T-helper 22 cell (primary cell): ENCODE data around the gene PIGK.
"Not testable (repeated sequence)": the region's sequence is repeated elsewhere in the genome, so short reads cannot be mapped to it uniquely, and the experiment has no call there.

Source experiments
- DNase-seq: peaks from one replicate; pipeline ENCODE4 v3.0.0-alpha.2; 2020; ENCODE audit warnings: low read depth

Gene PIGK

GRCh38 chr1:77193951-77194350 is 25.3 kb downstream of the PIGK start:
- DNase-seq, result no peak

DNA sequence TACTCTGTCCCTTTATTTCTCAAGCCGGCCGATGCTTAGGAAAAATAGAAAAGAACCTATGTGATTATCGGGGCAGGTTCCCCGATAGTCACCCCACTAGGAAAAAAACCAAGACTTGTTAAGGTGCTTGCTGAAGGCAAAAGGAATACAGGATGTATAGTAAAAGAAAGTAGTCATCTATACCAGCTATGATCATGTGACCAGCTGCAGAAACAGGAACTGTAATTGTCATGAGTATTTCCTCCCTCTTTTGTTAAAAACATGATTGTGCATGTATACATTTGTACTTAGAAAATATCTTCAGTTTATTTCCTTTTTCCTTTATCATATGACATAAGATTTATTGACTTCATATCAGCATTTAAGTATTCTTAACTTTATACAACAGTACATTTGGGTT is 30.5 kb downstream of the PIGK start:
- no peak for DNase-seq

- not testable (repeated sequence) for DNase-seq
Measured at GRCh38 chr1:77186907-77187306, 32.3 kb downstream of the PIGK start.

- no peak for DNase-seq
Measured at GRCh38 chr1:77182083-77182482, 37.1 kb downstream of the PIGK start.

DNA sequence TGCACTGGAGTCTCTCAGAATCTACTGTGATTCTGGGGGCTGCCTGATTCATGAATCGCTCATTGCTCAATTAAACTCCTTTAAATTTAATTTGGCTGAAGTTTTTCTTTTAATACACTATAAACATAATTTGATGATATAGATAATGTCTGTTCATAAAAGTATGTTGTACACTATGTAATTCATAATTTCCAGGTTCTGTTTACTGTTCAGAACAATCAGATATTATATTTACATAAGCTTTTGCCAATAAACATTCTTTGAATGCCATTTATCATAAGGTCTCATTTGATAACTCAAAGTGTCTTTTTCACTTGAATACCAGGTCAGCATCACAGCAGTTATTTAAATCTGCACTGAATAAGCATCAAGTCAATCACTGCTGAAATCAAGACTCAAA is 39.6 kb downstream of the PIGK start:
- DNase-seq, result no peak

DNA sequence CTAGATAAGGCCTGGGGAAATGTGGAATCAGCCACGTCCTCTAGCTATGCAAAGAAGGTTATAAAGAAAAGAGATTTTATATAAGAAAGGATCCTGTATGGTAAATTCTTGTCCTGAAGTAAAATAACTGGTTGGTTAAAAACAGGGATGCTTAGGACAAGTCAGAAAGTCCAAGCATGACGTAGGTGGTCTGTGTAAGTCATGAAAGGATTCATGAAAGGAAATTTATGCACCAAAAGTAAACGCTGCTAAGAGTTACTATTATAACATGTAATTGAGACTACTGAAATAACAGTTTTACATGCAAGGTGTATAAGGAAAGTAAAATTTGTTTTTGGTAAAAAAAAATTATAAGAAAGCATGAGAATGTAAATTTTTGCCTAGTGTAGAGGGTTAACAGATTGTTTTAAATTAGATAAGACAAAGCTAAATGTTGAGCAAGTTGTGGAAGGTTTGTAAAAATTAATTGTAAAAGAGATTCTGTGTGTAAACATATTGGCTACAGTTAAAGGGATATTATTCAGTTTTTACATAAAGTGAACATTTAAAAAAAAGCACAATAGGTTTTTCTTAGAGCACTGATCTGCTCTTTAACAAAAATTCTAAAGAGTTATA is 43.9 kb downstream of the PIGK start:
- no peak for DNase-seq

DNA sequence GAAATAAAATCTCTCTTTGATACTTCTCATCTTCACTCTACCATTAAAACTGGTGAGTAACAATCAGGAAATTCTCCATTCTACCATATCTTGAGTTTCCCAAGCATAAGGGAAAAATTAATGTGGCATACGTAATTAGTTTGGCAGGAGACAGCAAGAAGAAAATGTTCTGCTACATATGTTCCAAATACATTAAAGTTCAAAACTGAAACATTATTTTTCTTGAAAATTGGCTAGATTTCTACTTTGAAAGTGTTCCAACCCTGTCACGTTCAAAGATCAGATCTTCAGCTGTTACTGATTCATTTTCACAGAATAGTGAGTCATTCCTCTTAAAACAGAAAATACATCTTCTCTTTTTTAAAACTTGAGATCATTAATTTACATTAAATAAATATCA is 48.5 kb downstream of the PIGK start:
- no peak for DNase-seq

DNA sequence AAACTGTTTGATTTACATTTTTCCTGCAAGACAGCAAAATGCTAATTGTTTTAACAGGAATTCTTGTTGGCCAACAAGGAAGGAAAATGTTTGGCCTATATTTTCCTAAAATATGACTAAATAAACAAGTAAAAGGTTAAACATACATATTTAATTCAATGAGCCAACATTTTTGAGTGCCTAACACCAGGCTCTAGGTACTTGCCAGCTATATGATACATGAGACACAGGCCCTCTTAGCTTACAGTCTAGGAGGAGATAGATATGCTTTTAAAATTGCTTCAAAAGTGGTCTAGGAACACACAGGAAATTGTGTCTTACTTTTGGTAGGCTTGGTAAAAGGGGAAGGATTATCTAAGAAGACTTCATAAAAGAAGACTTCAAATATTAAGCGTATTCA is 50.9 kb downstream of the PIGK start:
- no peak for DNase-seq

- DNase-seq, result no peak
Measured at GRCh38 chr1:77164434-77164944, 54.7 kb downstream of the PIGK start.

- not testable (repeated sequence) for DNase-seq
Measured at GRCh38 chr1:77159706-77160105, 59.5 kb downstream of the PIGK start.

DNA sequence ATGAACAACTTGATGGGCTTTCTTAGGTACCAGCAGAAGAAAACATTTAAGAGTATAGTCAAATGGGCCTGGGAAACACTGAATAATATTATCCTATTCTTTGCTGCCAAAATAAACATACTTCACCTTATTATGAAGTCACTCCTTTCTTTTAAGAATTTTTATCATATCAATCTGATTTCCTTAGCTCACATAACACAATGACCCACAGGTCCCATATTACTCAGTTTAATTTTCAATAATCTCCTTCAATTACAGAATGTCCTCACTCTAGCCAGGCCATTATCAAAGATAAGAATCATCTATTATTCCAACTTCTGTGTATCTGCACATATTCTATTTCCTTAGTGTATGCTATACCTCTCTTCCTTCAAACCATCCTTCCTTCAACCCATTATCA is 63.0 kb downstream of the PIGK start:
- no peak for DNase-seq

DNA sequence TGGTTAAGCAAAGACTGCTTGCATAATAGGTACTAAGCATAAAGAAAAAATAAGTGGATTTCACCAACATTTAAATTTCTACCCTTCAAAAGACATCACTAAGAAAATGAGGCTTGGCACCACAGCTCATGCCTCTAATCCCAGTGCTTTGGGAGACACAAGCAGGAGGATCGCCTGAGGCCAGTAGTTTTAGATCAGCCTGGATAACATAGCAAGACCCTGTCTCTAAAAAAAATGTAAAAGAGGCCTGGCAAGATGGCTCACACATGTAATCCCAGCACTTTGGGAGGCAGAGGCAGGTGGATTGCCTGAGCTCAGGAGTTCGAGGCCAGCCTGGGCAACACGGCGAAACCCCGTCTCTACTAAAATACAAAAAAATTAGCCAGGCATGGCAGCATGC is 73.0 kb downstream of the PIGK start:
- no peak for DNase-seq

DNA sequence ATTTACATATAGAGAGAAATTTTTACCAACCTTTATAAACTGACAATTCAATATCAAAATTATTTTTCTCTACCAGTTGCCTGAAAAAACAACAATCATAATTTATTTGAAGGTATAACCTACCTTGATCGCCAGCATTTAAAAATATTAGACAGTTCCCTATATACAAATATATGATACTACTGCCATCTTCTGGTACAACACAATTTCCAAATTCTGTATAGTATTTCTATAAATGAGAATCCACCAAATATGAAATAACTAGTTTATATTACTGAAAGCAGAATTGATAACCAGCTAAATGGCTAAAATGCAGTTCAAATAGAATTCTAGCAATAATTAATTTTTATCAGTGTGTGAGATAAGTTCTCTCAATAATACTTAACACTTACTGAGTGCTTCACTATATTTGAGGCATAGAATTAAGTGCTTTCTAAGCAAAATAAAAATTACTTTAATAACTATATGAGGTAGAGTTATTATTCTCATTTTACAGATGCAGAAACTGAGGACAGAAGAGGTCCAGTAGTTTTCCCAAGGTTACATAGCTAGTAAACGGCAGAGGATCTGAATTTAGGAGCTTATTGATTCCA is 75.6 kb downstream of the PIGK start:
- no peak for DNase-seq

DNA sequence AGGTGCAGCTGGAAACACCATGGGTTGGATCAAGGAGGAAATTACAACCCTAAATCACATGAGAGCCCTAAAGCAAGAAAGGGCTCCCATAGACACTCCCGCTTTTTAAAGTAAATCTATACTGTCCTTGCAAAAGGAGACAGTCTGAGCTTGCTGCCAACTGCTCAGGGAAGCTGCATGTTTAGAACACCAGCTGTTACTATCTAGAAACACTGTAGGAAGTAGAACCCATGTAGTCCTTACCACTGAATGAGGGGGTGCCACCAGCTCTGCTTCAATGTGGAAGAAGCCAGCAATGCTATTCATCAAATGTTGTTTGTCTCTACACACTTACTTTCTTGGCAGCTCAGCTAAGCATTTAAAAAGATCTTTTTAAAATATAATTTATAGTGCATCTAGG is 79.8 kb downstream of the PIGK start:
- DNase-seq, result no peak

GRCh38 chr1:77134359-77134758 is 84.9 kb downstream of the PIGK start:
- no peak for DNase-seq

- DNase-seq, result no peak
Measured at GRCh38 chr1:77133731-77134358, 85.4 kb downstream of the PIGK start.

GRCh38 chr1:77126307-77126706 is 92.9 kb downstream of the PIGK start:
- DNase-seq, result no peak

DNA sequence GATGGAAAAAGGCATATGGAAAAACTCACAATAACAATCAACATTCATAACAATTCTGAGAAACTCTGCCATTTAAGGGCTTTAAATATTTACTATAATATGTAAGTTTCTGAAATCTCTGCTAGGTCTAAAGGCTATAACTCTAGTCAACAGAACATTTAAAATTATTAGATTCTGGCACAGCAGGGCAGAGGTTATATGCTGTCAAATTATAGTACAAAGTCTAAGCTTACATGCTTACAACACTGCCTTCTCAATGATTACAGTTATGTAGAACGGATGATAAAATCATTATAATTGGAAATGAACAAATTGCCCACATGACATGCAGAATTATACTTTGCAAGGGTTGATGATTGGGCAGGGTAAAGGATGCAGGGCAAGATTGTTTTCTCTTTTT is 97.7 kb downstream of the PIGK start:
- no peak for DNase-seq

GRCh38 chr1:77120950-77121349 is 98.3 kb downstream of the PIGK start:
- DNase-seq, result no peak

DNA sequence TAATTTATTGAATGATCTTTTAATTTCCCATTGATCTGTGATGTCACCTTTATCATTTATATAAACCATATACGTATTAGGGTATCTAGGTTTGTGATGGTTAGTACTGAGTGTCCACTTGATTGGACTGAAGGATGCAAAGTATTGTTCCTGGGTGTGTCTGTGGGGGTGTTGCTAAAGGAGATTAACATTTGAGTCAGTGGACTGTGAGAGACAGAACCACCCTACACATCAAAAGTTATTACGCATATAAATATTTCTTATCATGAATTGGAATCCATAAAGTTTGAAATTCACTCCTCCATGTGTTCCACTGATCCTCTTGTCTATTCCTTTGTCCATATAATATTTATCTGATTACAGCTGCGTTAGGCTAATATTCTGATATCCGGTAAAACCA is 100.5 kb downstream of the PIGK start:
- no peak for DNase-seq

GRCh38 chr1:77104672-77105071 is 114.6 kb downstream of the PIGK start:
- DNase-seq, result no peak

GRCh38 chr1:77103486-77103885 is 115.7 kb downstream of the PIGK start:
- DNase-seq, result no peak

- DNase-seq, result no peak
Measured at GRCh38 chr1:77100875-77101274, 118.4 kb downstream of the PIGK start.
